Large intestine (tissue), 3 donors: ENCODE results near the gene HSD17B12. TPM values are rescaled to one million over a fixed set of nuclear protein-coding genes. Genes with fewer than 3 reads are reported as not detected.
"Not testable (repeated sequence)": the region's sequence is repeated elsewhere in the genome, so short reads cannot be mapped to it uniquely, and the experiment has no call there.

Experiments
- DNase-seq, 2 donors: peaks; one replicate each; pipeline versions ENCODE4 v3.0.0 to v3.0.0-alpha.2; 2013
- H3K27ac ChIP-seq: one replicate; pipeline ENCODE4 v1.5.1; 2013; ENCODE audit warnings: low read length
- H3K27me3 ChIP-seq: 2 replicates; pipeline ENCODE4 v1.6.1; 2013; ENCODE audit warnings: low read length; ENCODE audit not compliant: control insufficient read depth, insufficient read depth
- H3K36me3 ChIP-seq: 2 replicates; pipeline ENCODE4 v1.6.1; 2013; ENCODE audit warnings: low read length; ENCODE audit not compliant: control insufficient read depth, insufficient read depth
- H3K4me1 ChIP-seq: one replicate; pipeline ENCODE4 v1.6.1; 2013; ENCODE audit warnings: low read length; ENCODE audit not compliant: control insufficient read depth, insufficient read depth
- H3K4me3 ChIP-seq: one replicate; pipeline ENCODE4 v1.5.1; 2013; ENCODE audit warnings: low read length
- H3K9me3 ChIP-seq: one replicate; pipeline ENCODE4 v1.6.1; 2013; ENCODE audit warnings: mild to moderate bottlenecking, low read depth, low read length, moderate library complexity; ENCODE audit not compliant: control insufficient read depth
- WGBS: methylation state at CpG from one replicate; pipeline ENCODE4 v1.1.5; 2013; ENCODE audit warnings: low lambda C conversion rate; ENCODE audit not compliant: insufficient coverage; 5-methylcytosine and 5-hydroxymethylcytosine counted together
- polyA plus RNA-seq: library from polyadenylated mRNA; unstranded; fragments of 120-200 nt; gene quantifications from one replicate; pipeline ENCODE4 v1.2.1, GENCODE V29; 2013

The HSD17B12 gene
- polyA plus RNA-seq, 1 donor, result 84.4 TPM

GRCh38 chr11:43760902-43761301 is 80.4 kb downstream of the HSD17B12 start:
- H3K36me3 ChIP-seq, result peaks cover 7% of the 10 kb centered on the region
- H3K27ac ChIP-seq, result no peak overlapping the region
- no peak for DNase-seq
- H3K27me3 ChIP-seq, result no peaks in the 10 kb centered on the region
- peaks cover 9% of the 10 kb centered on the region for H3K9me3 ChIP-seq
- H3K4me1 ChIP-seq, result no peaks in the 10 kb centered on the region
- H3K4me3 ChIP-seq, result no peak overlapping the region
- WGBS, result no CpG with 5 or more reads among the region's 2 CpGs

GRCh38 chr11:43765194-43765593 is 84.7 kb downstream of the HSD17B12 start:
- no peak for DNase-seq
- WGBS, result 100% methylated on average over 1 of the region's 1 CpG
- no peak overlapping the region for H3K4me3 ChIP-seq

GRCh38 chr11:43768654-43769053 is 88.1 kb downstream of the HSD17B12 start:
- not testable (repeated sequence) for H3K4me3 ChIP-seq, H3K36me3 ChIP-seq, DNase-seq, H3K4me1 ChIP-seq, H3K27ac ChIP-seq, H3K27me3 ChIP-seq
- peaks cover 10% of the 10 kb centered on the region for H3K9me3 ChIP-seq
- no CpG with 5 or more reads among the region's 5 CpGs for WGBS

More at GRCh38 chr11:43765194-43765593, 84.7 kb downstream of the HSD17B12 start:
- Histone ChIP-seq H3K4me1 (no peaks in the 10 kb centered on the region), H3K36me3 (peaks cover under 1% of the 10 kb centered on the region), H3K9me3 (peaks cover 10% of the 10 kb centered on the region), H3K27ac (no peak overlapping the region), H3K27me3 (no peaks in the 10 kb centered on the region)

GRCh38 chr11:43770173-43770572 is 89.6 kb downstream of the HSD17B12 start:
- no peak for DNase-seq
- no CpG with 5 or more reads among the region's 3 CpGs for WGBS
- Histone ChIP-seq H3K27me3 (no peaks in the 10 kb centered on the region), H3K4me3 (no peak overlapping the region), H3K27ac (no peak overlapping the region), H3K36me3 (no peaks in the 10 kb centered on the region), H3K9me3 (peaks cover 8% of the 10 kb centered on the region), H3K4me1 (no peaks in the 10 kb centered on the region)

- Histone ChIP-seq H3K27me3 (no peaks in the 10 kb centered on the region), H3K9me3 (no peaks in the 10 kb centered on the region), H3K4me3 (no peak overlapping the region), H3K27ac (no peak overlapping the region), H3K4me1 (no peaks in the 10 kb centered on the region), H3K36me3 (no peaks in the 10 kb centered on the region)
- no CpG with 5 or more reads among the region's 7 CpGs for WGBS
- no peak for DNase-seq
These were observed 92.2 kb downstream of the HSD17B12 start for GRCh38 chr11:43772733-43773132.

- no peak for DNase-seq
- Histone ChIP-seq H3K4me3 (no peak overlapping the region), H3K27me3 (no peaks in the 10 kb centered on the region), H3K27ac (no peak overlapping the region), H3K36me3 (no peaks in the 10 kb centered on the region), H3K9me3 (no peaks in the 10 kb centered on the region), H3K4me1 (no peaks in the 10 kb centered on the region)
- WGBS, result no CpG with 5 or more reads among the region's 2 CpGs
These were observed 94.2 kb downstream of the HSD17B12 start for GRCh38 chr11:43774786-43775185.

- no peak overlapping the region for H3K27ac ChIP-seq
- H3K27me3 ChIP-seq, result no peaks in the 10 kb centered on the region
- no peak for DNase-seq
- H3K4me3 ChIP-seq, result no peak overlapping the region
- WGBS, result no CpG with 5 or more reads among the region's 2 CpGs
- H3K36me3 ChIP-seq, result no peaks in the 10 kb centered on the region
- H3K9me3 ChIP-seq, result peaks cover 4% of the 10 kb centered on the region
- H3K4me1 ChIP-seq, result no peaks in the 10 kb centered on the region
These were observed 98.8 kb downstream of the HSD17B12 start for GRCh38 chr11:43779306-43779705.

GRCh38 chr11:43784301-43784700 is 103.8 kb downstream of the HSD17B12 start:
- Histone ChIP-seq H3K4me3 (no peak overlapping the region), H3K9me3 (peaks cover 4% of the 10 kb centered on the region), H3K4me1 (no peaks in the 10 kb centered on the region), H3K27me3 (no peaks in the 10 kb centered on the region), H3K27ac (no peak overlapping the region), H3K36me3 (no peaks in the 10 kb centered on the region)
- DNase-seq, result no peak
- no CpG with 5 or more reads among the region's 1 CpG for WGBS

- Histone ChIP-seq H3K27ac (no peak overlapping the region), H3K36me3 (no peaks in the 10 kb centered on the region), H3K4me1 (no peaks in the 10 kb centered on the region), H3K27me3 (no peaks in the 10 kb centered on the region), H3K9me3 (peaks cover 4% of the 10 kb centered on the region), H3K4me3 (no peak overlapping the region)
- no peak for DNase-seq
- WGBS, result 100% methylated on average over 1 of the region's 2 CpGs
These were observed 104.3 kb downstream of the HSD17B12 start for GRCh38 chr11:43784866-43785265.

GRCh38 chr11:43785318-43785717 is 104.8 kb downstream of the HSD17B12 start:
- Histone ChIP-seq H3K27ac (no peak overlapping the region), H3K27me3 (no peaks in the 10 kb centered on the region)
- no peak for DNase-seq

GRCh38 chr11:43786016-43786415 is 105.5 kb downstream of the HSD17B12 start:
- DNase-seq, result no peak
- Histone ChIP-seq H3K36me3 (no peaks in the 10 kb centered on the region), H3K27ac (no peak overlapping the region), H3K4me1 (no peaks in the 10 kb centered on the region), H3K27me3 (no peaks in the 10 kb centered on the region), H3K4me3 (no peak overlapping the region), H3K9me3 (peaks cover 4% of the 10 kb centered on the region)
- WGBS, result 100% methylated on average over 1 of the region's 3 CpGs

More at GRCh38 chr11:43785318-43785717, 104.8 kb downstream of the HSD17B12 start:
- WGBS, result no CpG with 5 or more reads among the region's 2 CpGs
- Histone ChIP-seq H3K9me3 (peaks cover 4% of the 10 kb centered on the region), H3K4me1 (no peaks in the 10 kb centered on the region), H3K4me3 (no peak overlapping the region), H3K36me3 (no peaks in the 10 kb centered on the region)
